ENCODE results near the gene DCUN1D4.

- TF ChIP-seq REST (IDR thresholded peaks at IDR 0.05; ENCODE audit: low read depth, low read length) (no peak), POLR2AphosphoS5 (IDR thresholded peaks at IDR 0.05; ENCODE audit: low read depth, low read length) (no peak), RAD21 (IDR thresholded peaks at IDR 0.05; ENCODE audit: low read length) (no peak), SIN3A (IDR thresholded peaks at IDR 0.05; ENCODE audit: borderline replicate concordance, low read depth, low read length) (no peak), CTCF (IDR thresholded peaks at IDR 0.05) (no peak), TAF1 (IDR thresholded peaks at IDR 0.05; ENCODE audit: borderline replicate concordance, low read depth, low read length) (no peak), YY1 (IDR thresholded peaks at IDR 0.05; ENCODE audit: low read depth) (no peak), JUND (IDR thresholded peaks at IDR 0.05) (no peak), MAX (IDR thresholded peaks at IDR 0.05; ENCODE audit: low read depth) (no peak), MXI1 (IDR thresholded peaks at IDR 0.05; ENCODE audit: low read depth, low read length) (no peak), EZH2phosphoT487 (IDR thresholded peaks at IDR 0.05; ENCODE audit: borderline replicate concordance, low read depth) (no peak), EP300 (IDR thresholded peaks at IDR 0.05; ENCODE audit: borderline replicate concordance in 1 of 2, low read depth in 1 of 2, low read length in 1 of 2) (no peak), ZBTB33 (IDR thresholded peaks at IDR 0.05; ENCODE audit: borderline replicate concordance, low read depth) (no peak)
Observed at GRCh38 chr4:51958199-51958968, 115.4 kb downstream of the DCUN1D4 start.
